ENCODE data around the gene PRR23C. TPM values are rescaled to one million over a fixed set of nuclear protein-coding genes. Genes with fewer than 3 reads are reported as not detected.

Gene PRR23C
- total and polyA plus RNA-seq, 12 donors = not detected

DNA sequence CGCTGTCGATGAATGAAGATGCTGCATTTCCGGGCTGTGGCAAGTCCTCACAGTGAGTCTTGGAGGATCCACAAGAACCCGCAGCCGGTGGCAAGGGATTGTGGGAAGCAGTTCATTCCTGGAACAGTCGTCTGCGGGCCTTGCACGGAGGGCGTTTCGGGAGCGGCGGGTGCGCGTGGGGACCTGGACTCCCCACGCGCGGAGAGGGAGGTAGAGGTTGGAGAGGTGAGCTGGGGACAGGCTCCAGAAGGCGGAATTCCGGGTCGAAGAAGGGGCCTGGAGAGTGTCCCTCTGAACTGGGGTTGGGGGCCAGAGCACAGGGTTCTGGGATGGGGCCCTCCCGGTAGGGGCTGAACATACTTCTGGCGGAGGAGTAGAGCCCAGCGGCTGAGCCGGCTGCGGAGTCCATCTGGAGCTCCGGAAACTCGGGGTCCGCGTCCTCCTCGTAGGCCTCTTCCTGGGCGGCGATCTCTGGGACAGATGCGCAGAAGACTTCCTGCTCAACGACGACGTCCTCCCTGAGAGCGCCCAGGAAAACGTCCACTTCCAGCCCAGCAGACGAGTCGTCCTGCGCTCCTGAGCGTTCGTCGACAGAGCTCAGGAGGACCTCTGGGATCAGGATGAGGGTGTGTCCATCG lies 39.2 kb downstream of the PRR23C start:
- H3K27ac ChIP-seq = no peak overlapping the region
- 81 to 82% methylated on average over 45 of the region's 45 CpGs for WGBS, 2 donors
- TF ChIP-seq, protein P1, sequence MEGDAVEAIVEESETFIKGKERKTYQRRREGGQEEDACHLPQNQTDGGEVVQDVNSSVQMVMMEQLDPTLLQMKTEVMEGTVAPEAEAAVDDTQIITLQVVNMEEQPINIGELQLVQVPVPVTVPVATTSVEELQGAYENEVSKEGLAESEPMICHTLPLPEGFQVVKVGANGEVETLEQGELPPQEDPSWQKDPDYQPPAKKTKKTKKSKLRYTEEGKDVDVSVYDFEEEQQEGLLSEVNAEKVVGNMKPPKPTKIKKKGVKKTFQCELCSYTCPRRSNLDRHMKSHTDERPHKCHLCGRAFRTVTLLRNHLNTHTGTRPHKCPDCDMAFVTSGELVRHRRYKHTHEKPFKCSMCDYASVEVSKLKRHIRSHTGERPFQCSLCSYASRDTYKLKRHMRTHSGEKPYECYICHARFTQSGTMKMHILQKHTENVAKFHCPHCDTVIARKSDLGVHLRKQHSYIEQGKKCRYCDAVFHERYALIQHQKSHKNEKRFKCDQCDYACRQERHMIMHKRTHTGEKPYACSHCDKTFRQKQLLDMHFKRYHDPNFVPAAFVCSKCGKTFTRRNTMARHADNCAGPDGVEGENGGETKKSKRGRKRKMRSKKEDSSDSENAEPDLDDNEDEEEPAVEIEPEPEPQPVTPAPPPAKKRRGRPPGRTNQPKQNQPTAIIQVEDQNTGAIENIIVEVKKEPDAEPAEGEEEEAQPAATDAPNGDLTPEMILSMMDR (IDR thresholded peaks at IDR 0.05) = no peak
- no peaks in the 10 kb centered on the region for H3K4me1 ChIP-seq
- peaks cover 0 to 16% (median 0%) of the 10 kb centered on the region in 7 donors for H3K27me3 ChIP-seq
- H3K36me3 ChIP-seq = no peaks in the 10 kb centered on the region
- ATAC-seq (no peak), DNase-seq (no peak)
- H3K9me3 ChIP-seq = peaks cover 0 to 59% (median 5%) of the 10 kb centered on the region in 11 donors
- no peak overlapping the region for H3K4me3 ChIP-seq
- intact Hi-C loops (cut with DNase I) = no loop called here

DNA sequence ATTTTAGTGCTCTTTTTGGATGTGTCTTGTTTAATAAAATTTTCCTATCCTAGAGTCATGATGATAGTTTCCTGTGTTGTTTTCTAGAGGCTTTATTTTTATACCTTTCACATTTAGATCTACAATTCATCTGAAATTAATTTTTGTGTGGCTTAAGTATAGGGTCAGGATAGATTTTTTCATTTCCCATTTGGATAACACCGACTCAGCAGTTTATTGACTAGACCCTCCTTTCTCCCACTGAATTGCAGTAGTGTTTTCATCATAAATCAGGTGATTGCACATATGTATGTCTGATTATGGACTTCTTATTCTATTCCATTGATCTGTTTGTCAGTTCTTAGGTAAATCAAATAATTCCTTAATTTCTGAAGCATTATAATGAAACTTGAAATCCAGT lies 49.0 kb downstream of the PRR23C start:
- no peak overlapping the region for H3K27ac ChIP-seq
- H3K27me3 ChIP-seq = peaks cover 0 to 29% (median 5%) of the 10 kb centered on the region in 7 donors
- ATAC-seq (no peak), DNase-seq (no peak)
- H3K36me3 ChIP-seq = no peaks in the 10 kb centered on the region
- H3K4me3 ChIP-seq = no peak overlapping the region
- WGBS, 2 donors = 63 to 83% methylated on average over 1 of the region's 1 CpG
- peaks cover 0 to 13% (median 3%) of the 10 kb centered on the region in 11 donors for H3K9me3 ChIP-seq
- TF ChIP-seq, protein P1 (IDR thresholded peaks at IDR 0.05) = no peak
- no peaks in the 10 kb centered on the region for H3K4me1 ChIP-seq
- intact Hi-C loops (cut with DNase I) = no loop called here

Other genes with a start within 250 kb of the PRR23C start
- 10 to 100 TPM; 26.2 to 45.7 (median 29.8) TPM for gene PIK3CB, start 210.0 kb downstream of the PRR23C start, total RNA-seq
- gene PIK3CB, start 210.0 kb downstream of the PRR23C start, polyA plus RNA-seq = 10 to 100 TPM in 1 of 2 donors, 1 to 10 TPM in 1; 8.1 to 12.1 TPM
- under 1 TPM in 1 of 10 donors, not detected in 9; 0.12 TPM for gene FOXL2, start 97.8 kb downstream of the PRR23C start, total RNA-seq
- not detected for gene FOXL2, start 97.8 kb downstream of the PRR23C start, polyA plus RNA-seq
- under 1 TPM in 2 of 10 donors, not detected in 8; 0.06 to 0.13 TPM for gene FOXL2NB, start 97.7 kb downstream of the PRR23C start, total RNA-seq
- gene FOXL2NB, start 97.7 kb downstream of the PRR23C start, polyA plus RNA-seq = under 1 TPM in 1 of 2 donors, not detected in 1; 0.01 TPM
- not detected for gene PRR23A, start 38.6 kb downstream of the PRR23C start, total RNA-seq
- not detected for gene PRR23A, start 38.6 kb downstream of the PRR23C start, polyA plus RNA-seq
- not detected for gene PRR23B, start 24.0 kb downstream of the PRR23C start, total RNA-seq
- not detected for gene PRR23B, start 24.0 kb downstream of the PRR23C start, polyA plus RNA-seq